ENCODE measurements around the gene CLEC4C. TPM values are rescaled to one million over a fixed set of nuclear protein-coding genes. Genes with fewer than 3 reads are reported as not detected.

CLEC4C gene
- polyA plus RNA-seq, 1 of the 3 experiments (the other 2 are of a cell fraction): not detected

DNA sequence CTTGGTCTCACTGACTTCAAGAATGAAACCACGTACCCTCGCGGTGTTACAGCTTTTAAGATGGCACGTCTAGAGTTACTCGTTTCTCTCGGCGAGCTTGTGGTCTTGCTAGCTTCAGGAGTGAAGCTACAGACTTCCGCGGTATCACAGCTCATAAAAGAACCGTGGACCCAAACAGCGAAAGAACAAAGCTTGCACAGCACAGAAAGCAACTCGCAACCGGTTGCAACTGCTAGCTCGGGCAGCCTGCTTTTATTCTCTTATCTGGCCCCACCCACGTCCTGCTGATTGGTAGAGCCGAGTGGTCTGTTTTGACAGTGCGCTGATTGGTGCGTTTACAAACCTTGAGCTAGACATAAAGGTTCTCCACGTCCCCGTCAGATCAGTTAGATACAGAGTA lies 4.2 kb upstream of the CLEC4C start (continued):
- TF ChIP-seq GATA2 (CRISPR knock-in tag; IDR thresholded peaks at IDR 0.05): no peak

DNA sequence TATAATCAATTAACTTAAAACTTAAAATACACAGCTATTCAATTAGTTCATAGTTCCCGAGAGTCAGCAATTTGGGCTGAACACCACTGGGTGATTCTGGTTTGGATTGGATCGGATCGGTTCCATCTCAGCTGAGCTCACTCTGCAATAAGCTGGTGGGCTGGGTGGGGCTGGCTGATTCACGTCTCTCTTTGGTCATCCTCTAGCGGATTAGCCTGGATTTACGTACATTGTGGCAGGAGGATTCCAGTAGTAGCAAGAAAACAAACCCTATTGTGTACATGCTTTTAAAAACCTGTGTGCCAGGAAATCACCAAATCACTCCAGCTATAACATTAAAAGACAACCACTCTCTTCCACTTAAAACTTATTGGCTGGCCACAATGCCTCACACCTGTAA lies 3.2 kb upstream of the CLEC4C start:
- Histone ChIP-seq H3K4me2 (no peak overlapping the region), H3K4me1 (ENCODE audit: control insufficient read depth in 1 of 2, insufficient read depth in 2 of 2, low read depth in 1 of 2, low read length in 1 of 2) (no peaks in the 10 kb centered on the region), H3K27me3 (ENCODE audit: insufficient read depth) (peaks cover 40% of the 10 kb centered on the region; the same call in 1 of the 2 replicates), H3K4me3 (ENCODE audit: low read depth in 2 of 2, low read length in 1 of 2) (no peak overlapping the region), H3K9me2 (no peaks in the 10 kb centered on the region), H4K20me1 (ENCODE audit: insufficient read depth) (no peaks in the 10 kb centered on the region), H3K36me3 (replicated peaks in 1 of 2; ENCODE audit: control insufficient read depth in 1 of 2, insufficient read depth in 2 of 2, low read length in 1 of 2) (no peaks in the 10 kb centered on the region), H3F3A (replicated peaks; ENCODE audit: insufficient read depth) (no peaks in the 10 kb centered on the region), H3K9ac (no peak overlapping the region), H3K9me3 (no peaks in the 10 kb centered on the region), H3K79me2 (ENCODE audit: insufficient read depth) (no peaks in the 10 kb centered on the region), H3K27ac (ENCODE audit: low read depth in 2 of 2, low read length in 1 of 2) (no peak overlapping the region), H2AFZ (ENCODE audit: low read depth) (no peak overlapping the region)
- WGBS (ENCODE audit: low lambda C conversion rate): 7% methylated on average over 6 of the region's 6 CpGs
- POLR2A ChIA-PET: no interaction called here
- DNase-seq: no peak
- TF ChIP-seq FOXJ3 (CRISPR knock-in tag; IDR thresholded peaks at IDR 0.05): no peak
- TF ChIP-seq, protein P1, sequence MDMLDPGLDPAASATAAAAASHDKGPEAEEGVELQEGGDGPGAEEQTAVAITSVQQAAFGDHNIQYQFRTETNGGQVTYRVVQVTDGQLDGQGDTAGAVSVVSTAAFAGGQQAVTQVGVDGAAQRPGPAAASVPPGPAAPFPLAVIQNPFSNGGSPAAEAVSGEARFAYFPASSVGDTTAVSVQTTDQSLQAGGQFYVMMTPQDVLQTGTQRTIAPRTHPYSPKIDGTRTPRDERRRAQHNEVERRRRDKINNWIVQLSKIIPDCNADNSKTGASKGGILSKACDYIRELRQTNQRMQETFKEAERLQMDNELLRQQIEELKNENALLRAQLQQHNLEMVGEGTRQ (IDR thresholded peaks at IDR 0.05; ENCODE audit: borderline replicate concordance, low read depth, low read length): no peak
- no peak for TF ChIP-seq JUND (IDR thresholded peaks at IDR 0.05)
- TF ChIP-seq, protein P2, sequence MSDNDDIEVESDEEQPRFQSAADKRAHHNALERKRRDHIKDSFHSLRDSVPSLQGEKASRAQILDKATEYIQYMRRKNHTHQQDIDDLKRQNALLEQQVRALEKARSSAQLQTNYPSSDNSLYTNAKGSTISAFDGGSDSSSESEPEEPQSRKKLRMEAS (IDR thresholded peaks at IDR 0.05; ENCODE audit: low read depth): no peak
- no peak for TF ChIP-seq MXI1 (IDR thresholded peaks at IDR 0.05; ENCODE audit: low read depth, low read length)
- no peak for TF ChIP-seq TAF1 (IDR thresholded peaks at IDR 0.05; ENCODE audit: borderline replicate concordance, low read depth, low read length)
- TF ChIP-seq, protein P3, sequence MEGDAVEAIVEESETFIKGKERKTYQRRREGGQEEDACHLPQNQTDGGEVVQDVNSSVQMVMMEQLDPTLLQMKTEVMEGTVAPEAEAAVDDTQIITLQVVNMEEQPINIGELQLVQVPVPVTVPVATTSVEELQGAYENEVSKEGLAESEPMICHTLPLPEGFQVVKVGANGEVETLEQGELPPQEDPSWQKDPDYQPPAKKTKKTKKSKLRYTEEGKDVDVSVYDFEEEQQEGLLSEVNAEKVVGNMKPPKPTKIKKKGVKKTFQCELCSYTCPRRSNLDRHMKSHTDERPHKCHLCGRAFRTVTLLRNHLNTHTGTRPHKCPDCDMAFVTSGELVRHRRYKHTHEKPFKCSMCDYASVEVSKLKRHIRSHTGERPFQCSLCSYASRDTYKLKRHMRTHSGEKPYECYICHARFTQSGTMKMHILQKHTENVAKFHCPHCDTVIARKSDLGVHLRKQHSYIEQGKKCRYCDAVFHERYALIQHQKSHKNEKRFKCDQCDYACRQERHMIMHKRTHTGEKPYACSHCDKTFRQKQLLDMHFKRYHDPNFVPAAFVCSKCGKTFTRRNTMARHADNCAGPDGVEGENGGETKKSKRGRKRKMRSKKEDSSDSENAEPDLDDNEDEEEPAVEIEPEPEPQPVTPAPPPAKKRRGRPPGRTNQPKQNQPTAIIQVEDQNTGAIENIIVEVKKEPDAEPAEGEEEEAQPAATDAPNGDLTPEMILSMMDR (IDR thresholded peaks at IDR 0.05): no peak
- TF ChIP-seq, protein P4, sequence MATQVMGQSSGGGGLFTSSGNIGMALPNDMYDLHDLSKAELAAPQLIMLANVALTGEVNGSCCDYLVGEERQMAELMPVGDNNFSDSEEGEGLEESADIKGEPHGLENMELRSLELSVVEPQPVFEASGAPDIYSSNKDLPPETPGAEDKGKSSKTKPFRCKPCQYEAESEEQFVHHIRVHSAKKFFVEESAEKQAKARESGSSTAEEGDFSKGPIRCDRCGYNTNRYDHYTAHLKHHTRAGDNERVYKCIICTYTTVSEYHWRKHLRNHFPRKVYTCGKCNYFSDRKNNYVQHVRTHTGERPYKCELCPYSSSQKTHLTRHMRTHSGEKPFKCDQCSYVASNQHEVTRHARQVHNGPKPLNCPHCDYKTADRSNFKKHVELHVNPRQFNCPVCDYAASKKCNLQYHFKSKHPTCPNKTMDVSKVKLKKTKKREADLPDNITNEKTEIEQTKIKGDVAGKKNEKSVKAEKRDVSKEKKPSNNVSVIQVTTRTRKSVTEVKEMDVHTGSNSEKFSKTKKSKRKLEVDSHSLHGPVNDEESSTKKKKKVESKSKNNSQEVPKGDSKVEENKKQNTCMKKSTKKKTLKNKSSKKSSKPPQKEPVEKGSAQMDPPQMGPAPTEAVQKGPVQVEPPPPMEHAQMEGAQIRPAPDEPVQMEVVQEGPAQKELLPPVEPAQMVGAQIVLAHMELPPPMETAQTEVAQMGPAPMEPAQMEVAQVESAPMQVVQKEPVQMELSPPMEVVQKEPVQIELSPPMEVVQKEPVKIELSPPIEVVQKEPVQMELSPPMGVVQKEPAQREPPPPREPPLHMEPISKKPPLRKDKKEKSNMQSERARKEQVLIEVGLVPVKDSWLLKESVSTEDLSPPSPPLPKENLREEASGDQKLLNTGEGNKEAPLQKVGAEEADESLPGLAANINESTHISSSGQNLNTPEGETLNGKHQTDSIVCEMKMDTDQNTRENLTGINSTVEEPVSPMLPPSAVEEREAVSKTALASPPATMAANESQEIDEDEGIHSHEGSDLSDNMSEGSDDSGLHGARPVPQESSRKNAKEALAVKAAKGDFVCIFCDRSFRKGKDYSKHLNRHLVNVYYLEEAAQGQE (IDR thresholded peaks at IDR 0.05; ENCODE audit: low read depth, low read length): no peak
- no peak for TF ChIP-seq RCOR1 (IDR thresholded peaks at IDR 0.05; ENCODE audit: low read length)
- no peak for TF ChIP-seq NRF1 (IDR thresholded peaks at IDR 0.05; ENCODE audit: low read depth, low read length)
- no peak for TF ChIP-seq TEAD4 (IDR thresholded peaks at IDR 0.05; ENCODE audit: borderline replicate concordance, insufficient read depth)
- no peak for TF ChIP-seq RFX5 (IDR thresholded peaks at IDR 0.05; ENCODE audit: low read length)
- TF ChIP-seq, protein P5, sequence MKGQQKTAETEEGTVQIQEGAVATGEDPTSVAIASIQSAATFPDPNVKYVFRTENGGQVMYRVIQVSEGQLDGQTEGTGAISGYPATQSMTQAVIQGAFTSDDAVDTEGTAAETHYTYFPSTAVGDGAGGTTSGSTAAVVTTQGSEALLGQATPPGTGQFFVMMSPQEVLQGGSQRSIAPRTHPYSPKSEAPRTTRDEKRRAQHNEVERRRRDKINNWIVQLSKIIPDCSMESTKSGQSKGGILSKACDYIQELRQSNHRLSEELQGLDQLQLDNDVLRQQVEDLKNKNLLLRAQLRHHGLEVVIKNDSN (IDR thresholded peaks at IDR 0.05; ENCODE audit: borderline replicate concordance, low read depth): no peak
- no peak for TF ChIP-seq POLR2AphosphoS5 (IDR thresholded peaks at IDR 0.05; ENCODE audit: low read depth, low read length)
- TF ChIP-seq CHD2 (IDR thresholded peaks at IDR 0.05; ENCODE audit: low read length, partially characterized antibody): no peak
- no peak for TF ChIP-seq SIN3A (IDR thresholded peaks at IDR 0.05; ENCODE audit: borderline replicate concordance, low read depth, low read length)
- TF ChIP-seq NFIC (IDR thresholded peaks at IDR 0.05; ENCODE audit: borderline replicate concordance): no peak
- TF ChIP-seq, protein P6, sequence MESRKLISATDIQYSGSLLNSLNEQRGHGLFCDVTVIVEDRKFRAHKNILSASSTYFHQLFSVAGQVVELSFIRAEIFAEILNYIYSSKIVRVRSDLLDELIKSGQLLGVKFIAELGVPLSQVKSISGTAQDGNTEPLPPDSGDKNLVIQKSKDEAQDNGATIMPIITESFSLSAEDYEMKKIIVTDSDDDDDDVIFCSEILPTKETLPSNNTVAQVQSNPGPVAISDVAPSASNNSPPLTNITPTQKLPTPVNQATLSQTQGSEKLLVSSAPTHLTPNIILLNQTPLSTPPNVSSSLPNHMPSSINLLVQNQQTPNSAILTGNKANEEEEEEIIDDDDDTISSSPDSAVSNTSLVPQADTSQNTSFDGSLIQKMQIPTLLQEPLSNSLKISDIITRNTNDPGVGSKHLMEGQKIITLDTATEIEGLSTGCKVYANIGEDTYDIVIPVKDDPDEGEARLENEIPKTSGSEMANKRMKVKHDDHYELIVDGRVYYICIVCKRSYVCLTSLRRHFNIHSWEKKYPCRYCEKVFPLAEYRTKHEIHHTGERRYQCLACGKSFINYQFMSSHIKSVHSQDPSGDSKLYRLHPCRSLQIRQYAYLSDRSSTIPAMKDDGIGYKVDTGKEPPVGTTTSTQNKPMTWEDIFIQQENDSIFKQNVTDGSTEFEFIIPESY (IDR thresholded peaks at IDR 0.05; ENCODE audit: borderline replicate concordance, low read depth): no peak
- no peak for TF ChIP-seq FOSL2 (IDR thresholded peaks at IDR 0.05; ENCODE audit: borderline replicate concordance, low read depth)
- no peak for TF ChIP-seq FOXM1 (IDR thresholded peaks at IDR 0.05; ENCODE audit: low read depth)
- CTCF ChIA-PET: interaction anchor here (0.9 kb wide), 1 partner anchor 18 kb away, joined by 3 read pairs; no protein-coding TSS in a partner anchor
